Mesenchymal stem cell (in vitro differentiated cells and primary cell): Measurements from ENCODE around the gene ARID1B.

Experiments
- DNase-seq: peaks from one replicate; pipeline ENCODE4 v3.0.0-alpha.2; 2013
- H2AFZ ChIP-seq: one replicate; pipeline ENCODE4 v1.6.1; 2013; ENCODE audit warnings: low read depth, mild to moderate bottlenecking, control low read depth, inconsistent platforms, low read length, moderate library complexity
- H2AK5ac ChIP-seq: 2 replicates; pipeline ENCODE4 v1.6.1; 2013; ENCODE audit warnings: low read length, moderate library complexity, mild to moderate bottlenecking, inconsistent platforms; ENCODE audit not compliant: severe bottlenecking
- H2BK120ac ChIP-seq: one replicate; pipeline ENCODE4 v1.6.1; 2013; ENCODE audit warnings: low read depth, mild to moderate bottlenecking, inconsistent platforms, low read length, moderate library complexity
- H2BK12ac ChIP-seq, 2 experiments: one replicate each; pipeline ENCODE4 v1.6.1; 2013; ENCODE audit warnings: inconsistent platforms in 2 of 2, low read length in 2 of 2, mild to moderate bottlenecking in 2 of 2, moderate library complexity in 2 of 2, control low read depth in 1 of 2
- H2BK15ac ChIP-seq: one replicate; pipeline ENCODE4 v1.6.1; 2013; ENCODE audit warnings: mild to moderate bottlenecking, low read depth, inconsistent platforms; ENCODE audit not compliant: poor library complexity, severe bottlenecking
- H2BK5ac ChIP-seq: 2 replicates; pipeline ENCODE4 v1.6.1; 2013; ENCODE audit warnings: low read depth, mild to moderate bottlenecking, low read length, control low read depth, inconsistent platforms; ENCODE audit not compliant: poor library complexity, severe bottlenecking
- H3K14ac ChIP-seq, 2 experiments: one replicate each; pipeline ENCODE4 v1.6.1; 2013; ENCODE audit warnings: inconsistent platforms in 2 of 2, low read length in 2 of 2, control low read depth in 1 of 2, mild to moderate bottlenecking in 1 of 2, moderate library complexity in 1 of 2
- H3K18ac ChIP-seq, 2 experiments: one replicate each; pipeline ENCODE4 v1.6.1; 2013; ENCODE audit warnings: inconsistent platforms in 2 of 2, low read length in 2 of 2, control low read depth in 1 of 2, low read depth in 1 of 2, mild to moderate bottlenecking in 1 of 2
- H3K23ac ChIP-seq, 2 experiments: one replicate each; pipeline ENCODE4 v1.6.1; 2013; ENCODE audit warnings: inconsistent platforms in 2 of 2, low read length in 2 of 2, mild to moderate bottlenecking in 2 of 2, moderate library complexity in 2 of 2, control low read depth in 1 of 2
- H3K27ac ChIP-seq: 2 replicates; pipeline ENCODE4 v1.5.1; 2013; ENCODE audit warnings: mild to moderate bottlenecking, moderate library complexity, low read length, control low read depth, inconsistent platforms; ENCODE audit not compliant: poor library complexity, severe bottlenecking
- H3K27me3 ChIP-seq, 2 experiments: 2 replicates each; pipeline versions ENCODE4 v1.6.1 to v1.7.0; 2013; ENCODE audit warnings: low read length in 2 of 2, mild to moderate bottlenecking in 2 of 2, moderate library complexity in 2 of 2, control low read depth in 1 of 2, inconsistent platforms in 1 of 2; ENCODE audit not compliant: control insufficient read depth in 1 of 2, insufficient read depth in 1 of 2
- H3K36me3 ChIP-seq, 2 experiments: 2 replicates each; pipeline versions ENCODE4 v1.6.1 to v1.7.0; 2013; ENCODE audit warnings: low read length in 2 of 2, control low read depth in 1 of 2, inconsistent platforms in 1 of 2, low read depth in 1 of 2, mild to moderate bottlenecking in 1 of 2; ENCODE audit not compliant: insufficient read depth in 2 of 2, control insufficient read depth in 1 of 2
- H3K4ac ChIP-seq, 2 experiments: one replicate each; pipeline ENCODE4 v1.6.1; 2013; ENCODE audit warnings: inconsistent platforms in 2 of 2, low read length in 2 of 2, mild to moderate bottlenecking in 2 of 2, moderate library complexity in 2 of 2, control low read depth in 1 of 2, low read depth in 1 of 2
- H3K4me1 ChIP-seq: 2 replicates; pipeline ENCODE4 v1.6.1; 2013; ENCODE audit warnings: low read depth, low read length, control low read depth; ENCODE audit not compliant: control insufficient read depth, insufficient read depth
- H3K4me2 ChIP-seq: 2 replicates; pipeline ENCODE4 v1.6.1; 2013; ENCODE audit warnings: low read length, mild to moderate bottlenecking, inconsistent platforms; ENCODE audit not compliant: poor library complexity, severe bottlenecking
- H3K4me3 ChIP-seq, 2 experiments: 2 replicates each; pipeline versions ENCODE4 v1.5.1 to v1.7.0; 2013; ENCODE audit warnings: low read length in 2 of 2, mild to moderate bottlenecking in 2 of 2, control low read depth in 1 of 2, low read depth in 1 of 2; ENCODE audit not compliant: insufficient read depth in 1 of 2
- H3K79me1 ChIP-seq: replicated peaks from 2 replicates; pipeline ENCODE4 v1.6.1; 2013; ENCODE audit warnings: mild to moderate bottlenecking, control low read depth, low read length, inconsistent platforms; ENCODE audit not compliant: poor library complexity, severe bottlenecking
- H3K9ac ChIP-seq: 2 replicates; pipeline ENCODE4 v1.7.0; 2013; ENCODE audit warnings: mild to moderate bottlenecking, low read length, moderate library complexity
- H3K9me3 ChIP-seq: 2 replicates; pipeline ENCODE4 v1.7.0; 2013; ENCODE audit warnings: mild to moderate bottlenecking, low read length; ENCODE audit not compliant: control insufficient read depth
- H4K8ac ChIP-seq: one replicate; pipeline ENCODE4 v1.6.1; 2013; ENCODE audit warnings: inconsistent platforms, mild to moderate bottlenecking, low read length, moderate library complexity
- H4K91ac ChIP-seq: one replicate; pipeline ENCODE4 v1.6.1; 2013; ENCODE audit warnings: mild to moderate bottlenecking, low read length, inconsistent platforms
- WGBS: methylation state at CpG from one replicate; pipeline ENCODE4 v1.1.7; 2013; ENCODE audit warnings: mixed read lengths; 5-methylcytosine and 5-hydroxymethylcytosine counted together

Gene ARID1B

GRCh38 chr6:157117431-157118095 lies 340.4 kb downstream of the ARID1B start:
- no peak overlapping the region for H3K27ac ChIP-seq
- H3K23ac ChIP-seq = no peak overlapping the region
- H2BK5ac ChIP-seq = no peak overlapping the region
- H3K4me2 ChIP-seq = no peak overlapping the region
- peaks cover 31% of the 10 kb centered on the region for H3K79me1 ChIP-seq
- no peak overlapping the region for H3K4ac ChIP-seq
- no peak overlapping the region for H3K14ac ChIP-seq
- no peak overlapping the region for H4K91ac ChIP-seq
- no peak overlapping the region for H3K9ac ChIP-seq
- H2AK5ac ChIP-seq = no peak overlapping the region
- H4K8ac ChIP-seq = no peak overlapping the region
- no peak overlapping the region for H2BK120ac ChIP-seq
- H2AFZ ChIP-seq = no peak overlapping the region
- H3K27me3 ChIP-seq = no peaks in the 10 kb centered on the region
- H2BK12ac ChIP-seq = no peak overlapping the region
- no peak overlapping the region for H3K4me3 ChIP-seq
- no peak overlapping the region for H3K18ac ChIP-seq
- H2BK15ac ChIP-seq = no peak overlapping the region
- peaks cover 15 to 37% of the 10 kb centered on the region in 2 experiments for H3K36me3 ChIP-seq
- WGBS = 94% methylated on average over 4 of the region's 6 CpGs
- DNase-seq = no peak
- no peaks in the 10 kb centered on the region for H3K9me3 ChIP-seq
- no peaks in the 10 kb centered on the region for H3K4me1 ChIP-seq

- H2BK120ac ChIP-seq = no peak overlapping the region
- WGBS = 96% methylated on average over 3 of the region's 3 CpGs
- no peaks in the 10 kb centered on the region for H3K9me3 ChIP-seq
- no peak overlapping the region for H3K27ac ChIP-seq
- H3K79me1 ChIP-seq = peaks cover 35% of the 10 kb centered on the region
- peaks cover 10 to 31% of the 10 kb centered on the region in 2 experiments for H3K36me3 ChIP-seq
- H2BK5ac ChIP-seq = no peak overlapping the region
- no peak overlapping the region for H2BK12ac ChIP-seq
- no peak overlapping the region for H2BK15ac ChIP-seq
- no peak overlapping the region for H3K9ac ChIP-seq
- H3K4me1 ChIP-seq = no peaks in the 10 kb centered on the region
- H3K27me3 ChIP-seq = no peaks in the 10 kb centered on the region
- no peak overlapping the region for H4K91ac ChIP-seq
- H3K4me3 ChIP-seq = no peak overlapping the region
- no peak overlapping the region for H2AFZ ChIP-seq
- no peak overlapping the region for H3K4ac ChIP-seq
- H3K14ac ChIP-seq = no peak overlapping the region
- no peak for DNase-seq
- H2AK5ac ChIP-seq = no peak overlapping the region
- no peak overlapping the region for H4K8ac ChIP-seq
- H3K18ac ChIP-seq = peak overlapping the region in 1 of 2 experiments; percentile 19
- H3K4me2 ChIP-seq = no peak overlapping the region
- no peak overlapping the region for H3K23ac ChIP-seq
These were observed 342.4 kb downstream of the ARID1B start for GRCh38 chr6:157119502-157120027.

- Histone ChIP-seq H3K9me3 (no peaks in the 10 kb centered on the region), H2BK120ac (no peak overlapping the region), H3K23ac (no peak overlapping the region), H2BK15ac (no peak overlapping the region), H2AFZ (no peak overlapping the region), H3K79me1 (peaks cover 39% of the 10 kb centered on the region), H3K27ac (no peak overlapping the region), H2AK5ac (no peak overlapping the region), H3K4me2 (no peak overlapping the region), H3K4ac (no peak overlapping the region), H3K14ac (no peak overlapping the region), H3K4me3 (no peak overlapping the region), H3K18ac (no peak overlapping the region), H3K27me3 (no peaks in the 10 kb centered on the region), H3K4me1 (no peaks in the 10 kb centered on the region), H3K36me3 (peaks cover 9 to 28% of the 10 kb centered on the region in 2 experiments), H2BK5ac (no peak overlapping the region), H4K8ac (no peak overlapping the region), H4K91ac (no peak overlapping the region), H2BK12ac (no peak overlapping the region), H3K9ac (peak overlapping the region; percentile 4)
- 97% methylated on average over 9 of the region's 10 CpGs for WGBS
- no peak for DNase-seq
These were observed 343.5 kb downstream of the ARID1B start for GRCh38 chr6:157120534-157121232.

- H2AK5ac ChIP-seq = no peak overlapping the region
- H3K4me3 ChIP-seq = no peak overlapping the region
- no peak overlapping the region for H2AFZ ChIP-seq
- H3K79me1 ChIP-seq = peaks cover 40% of the 10 kb centered on the region
- no peaks in the 10 kb centered on the region for H3K27me3 ChIP-seq
- no peak overlapping the region for H3K14ac ChIP-seq
- 98% methylated on average over 5 of the region's 6 CpGs for WGBS
- no peak overlapping the region for H3K27ac ChIP-seq
- H3K23ac ChIP-seq = no peak overlapping the region
- H2BK15ac ChIP-seq = no peak overlapping the region
- H4K8ac ChIP-seq = no peak overlapping the region
- no peak for DNase-seq
- no peak overlapping the region for H3K4me2 ChIP-seq
- no peaks in the 10 kb centered on the region for H3K4me1 ChIP-seq
- no peak overlapping the region for H2BK5ac ChIP-seq
- H4K91ac ChIP-seq = no peak overlapping the region
- no peaks in the 10 kb centered on the region for H3K9me3 ChIP-seq
- H3K4ac ChIP-seq = no peak overlapping the region
- H2BK120ac ChIP-seq = no peak overlapping the region
- no peak overlapping the region for H3K9ac ChIP-seq
- no peak overlapping the region for H3K18ac ChIP-seq
- H2BK12ac ChIP-seq = no peak overlapping the region
- peaks cover 9 to 26% of the 10 kb centered on the region in 2 experiments for H3K36me3 ChIP-seq
These were observed 344.7 kb downstream of the ARID1B start for GRCh38 chr6:157121897-157122296.
